GM23338 (cell line): ENCODE results near the gene L3MBTL4. TPM values are rescaled to one million over a fixed set of nuclear protein-coding genes. Genes with fewer than 3 reads are reported as not detected.

ENCODE experiments used
- ATAC-seq: fragments of 200-7000 bp; cut with Tn5 transposase; 3 replicates; pipeline ENCODE4 v1.9.1; 2020
- DNase-seq: peaks from one replicate; pipeline ENCODE4 v3.0.0-alpha.2; 2015; ENCODE audit warnings: low spot score
- H2AFZ ChIP-seq: fragments of 200-600 bp; sonication (generic); 2 replicates; pipeline ENCODE4 v1.8.0; 2016; ENCODE audit warnings: antibody characterized with exemption, mild to moderate bottlenecking, moderate library complexity
- H3F3A ChIP-seq: fragments of 200-600 bp; sonication (generic); replicated peaks from 2 replicates; pipeline ENCODE4 v1.8.0; 2017; ENCODE audit warnings: antibody characterized with exemption, mixed run types, low read depth
- H3K27ac ChIP-seq: fragments of 200-600 bp; sonication (generic); 2 replicates; pipeline ENCODE4 v1.6.1; 2016; ENCODE audit warnings: low read depth
- H3K27me3 ChIP-seq: fragments of 200-600 bp; sonication (generic); 2 replicates; pipeline ENCODE4 v1.8.0; 2016; ENCODE audit warnings: mild to moderate bottlenecking, mixed run types, moderate library complexity; ENCODE audit not compliant: insufficient read depth
- H3K36me3 ChIP-seq: fragments of 200-600 bp; sonication (generic); 2 replicates; pipeline ENCODE4 v1.8.0; 2016; ENCODE audit warnings: mild to moderate bottlenecking; ENCODE audit not compliant: insufficient read depth
- H3K4me1 ChIP-seq: fragments of 200-600 bp; sonication (generic); 2 replicates; pipeline ENCODE4 v1.8.0; 2016; ENCODE audit warnings: mild to moderate bottlenecking, moderate library complexity; ENCODE audit not compliant: insufficient read depth
- H3K4me2 ChIP-seq: fragments of 200-600 bp; sonication (generic); 2 replicates; pipeline ENCODE4 v1.7.1; 2017; ENCODE audit warnings: mixed run types
- H3K4me3 ChIP-seq: fragments of 200-600 bp; sonication (generic); 2 replicates; pipeline ENCODE4 v1.6.1; 2016; ENCODE audit warnings: mixed run types
- H3K79me2 ChIP-seq: fragments of 200-600 bp; sonication (generic); replicated peaks from 2 replicates; pipeline ENCODE4 v1.8.0; 2017; ENCODE audit warnings: mild to moderate bottlenecking; ENCODE audit not compliant: insufficient read depth
- H3K9me2 ChIP-seq: fragments of 200-600 bp; sonication (generic); 2 replicates; pipeline ENCODE4 v1.8.0; 2017; ENCODE audit not compliant: insufficient read depth
- H4K20me1 ChIP-seq: fragments of 200-600 bp; sonication (generic); replicated peaks from 2 replicates; pipeline ENCODE4 v1.8.0; 2017; ENCODE audit warnings: mild to moderate bottlenecking; ENCODE audit not compliant: insufficient read depth
- H3K27ac Mint-ChIP-seq: 2 replicates; pipeline ENCODE4 v1.8.0; 2020; ENCODE audit warnings: inconsistent platforms, mild to moderate bottlenecking, moderate library complexity, mixed read lengths
- H3K27me3 Mint-ChIP-seq: 3 replicates; pipeline ENCODE4 v1.8.0; 2022; ENCODE audit warnings: low read depth, mild to moderate bottlenecking, moderate library complexity, mixed read lengths, inconsistent platforms; ENCODE audit not compliant: insufficient read depth, poor library complexity
- H3K36me3 Mint-ChIP-seq: 3 replicates; pipeline ENCODE4 v1.8.0; 2021; ENCODE audit warnings: low read depth, mild to moderate bottlenecking, inconsistent platforms, moderate library complexity, mixed read lengths
- H3K4me1 Mint-ChIP-seq: 3 replicates; pipeline ENCODE4 v1.8.0; 2020; ENCODE audit warnings: mild to moderate bottlenecking, inconsistent platforms, mixed read lengths
- H3K4me3 Mint-ChIP-seq: 3 replicates; pipeline ENCODE4 v1.8.0; 2021; ENCODE audit warnings: moderate library complexity, mild to moderate bottlenecking, inconsistent platforms, mixed read lengths
- H3K9me3 Mint-ChIP-seq: 3 replicates; pipeline ENCODE4 v1.8.0; 2020; ENCODE audit warnings: moderate library complexity, mild to moderate bottlenecking, inconsistent platforms, mixed read lengths
- CREB1 ChIP-seq: fragments of 250-450 bp; sonication (Bioruptor Pico); IDR thresholded peaks from 2 replicates; pipeline ENCODE4 v1.5.0; 2020; ENCODE audit warnings: low read depth, mild to moderate bottlenecking, moderate library complexity
- CTCF ChIP-seq, 2 experiments: fragments of 200-600 bp in 1 of 2; sonication (generic) in 1 of 2; conservative IDR thresholded peaks; 2 replicates each; pipeline versions ENCODE4 v1.5.1 to v1.6.1; 2016 to 2017; ENCODE audit warnings: antibody characterized with exemption in 2 of 2, low read depth in 2 of 2, mild to moderate bottlenecking in 2 of 2, moderate library complexity in 1 of 2
- ETS1 ChIP-seq: IDR thresholded peaks from 2 replicates; pipeline ENCODE4 v1.6.1; 2016; ENCODE audit warnings: antibody characterized with exemption
- EZH2 ChIP-seq: fragments of 200-600 bp; sonication (generic); IDR thresholded peaks from one replicate; pipeline ENCODE4 v1.8.0; 2017; ENCODE audit warnings: antibody characterized with exemption, mild to moderate bottlenecking, low read depth; ENCODE audit not compliant: unreplicated experiment
- EZH2phosphoT487 ChIP-seq: fragments of 200-600 bp; sonication (generic); IDR thresholded peaks from one replicate; pipeline ENCODE4 v1.8.1; 2018; ENCODE audit warnings: antibody characterized with exemption; ENCODE audit not compliant: unreplicated experiment
- JUNB ChIP-seq: IDR thresholded peaks from one replicate; pipeline ENCODE4 v1.6.1; 2016; ENCODE audit warnings: antibody characterized with exemption; ENCODE audit not compliant: unreplicated experiment
- NANOG ChIP-seq: IDR thresholded peaks from 2 replicates; pipeline ENCODE4 v1.6.1; 2016; ENCODE audit warnings: antibody characterized with exemption, borderline replicate concordance
- POLR2AphosphoS5 ChIP-seq: IDR thresholded peaks from 2 replicates; pipeline ENCODE4 v1.6.1; 2016; ENCODE audit warnings: antibody characterized with exemption, low read depth
- REST ChIP-seq: IDR thresholded peaks from one replicate; pipeline ENCODE4 v1.6.1; 2018; ENCODE audit warnings: antibody characterized with exemption; ENCODE audit not compliant: unreplicated experiment
- STAT1 ChIP-seq: IDR thresholded peaks from one replicate; pipeline ENCODE4 v1.6.1; 2016; ENCODE audit warnings: antibody characterized with exemption; ENCODE audit not compliant: unreplicated experiment
- ZNF114 ChIP-seq: fragments of 250-450 bp; sonication (Bioruptor Pico); IDR thresholded peaks from 2 replicates; pipeline ENCODE4 v1.5.0; 2020; ENCODE audit warnings: mild to moderate bottlenecking, moderate library complexity
- ZNF331 ChIP-seq: fragments of 250-450 bp; sonication (Bioruptor Pico); IDR thresholded peaks from 2 replicates; pipeline ENCODE4 v1.5.0; 2020; ENCODE audit warnings: low read depth, mild to moderate bottlenecking, moderate library complexity
- ZNF462 ChIP-seq: fragments of 250-450 bp; sonication (Bioruptor Pico); IDR thresholded peaks from 2 replicates; pipeline ENCODE4 v1.5.0; 2020; ENCODE audit warnings: mild to moderate bottlenecking, moderate library complexity
- polyA plus RNA-seq: library from polyadenylated mRNA; unstranded; fragments of >200 nt; fragmentation: Nextera tagmentation; extraction: Ambion mirVana; gene quantifications from 2 replicates; pipeline ENCODE4 v1.2.1, GENCODE V29; 2016
- total RNA-seq: library from RNA; depleted of rRNA; stranded (reverse); fragments of >200 nt; shearing (Covaris generic); gene quantifications from 2 replicates; pipeline ENCODE4 v1.2.3, GENCODE V29; 2014

The L3MBTL4 gene
- total and polyA plus RNA-seq, 2 experiments from 2014 or later = 0.48 to 2.8 TPM

- Mint-ChIP-seq H3K4me1 (peaks cover 5% of the 10 kb centered on the region; the same call in 2 of the 3 replicates), H3K9me3 (no peaks in the 10 kb centered on the region), H3K27ac (no peak overlapping the region), H3K27me3 (no peaks in the 10 kb centered on the region), H3K36me3 (no peaks in the 10 kb centered on the region), H3K4me3 (no peak overlapping the region)
- no peak overlapping the region for H3K27ac ChIP-seq
- no peak overlapping the region for H2AFZ ChIP-seq
- no peak overlapping the region for H3K4me3 ChIP-seq
- no peaks in the 10 kb centered on the region for H3K36me3 ChIP-seq
- DNase-seq (no peak), ATAC-seq (no peak)
- no peaks in the 10 kb centered on the region for H3K79me2 ChIP-seq
- H3K4me2 ChIP-seq = no peak overlapping the region
- H3K4me1 ChIP-seq = no peaks in the 10 kb centered on the region
- no peaks in the 10 kb centered on the region for H3F3A ChIP-seq
- H4K20me1 ChIP-seq = no peaks in the 10 kb centered on the region
- no peaks in the 10 kb centered on the region for H3K27me3 ChIP-seq
- no peak for TF ChIP-seq POLR2AphosphoS5
- TF ChIP-seq ZNF331 = no peak
- no peak for TF ChIP-seq NANOG
- TF ChIP-seq EZH2phosphoT487 = no peak
- no peak for TF ChIP-seq EZH2
- TF ChIP-seq ZNF462 (CRISPR knock-in tag) = no peak
- TF ChIP-seq ETS1 = no peak
- TF ChIP-seq JUNB = no peak
- TF ChIP-seq CREB1 (CRISPR knock-in tag) = no peak
- no peak for TF ChIP-seq ZNF114
- TF ChIP-seq STAT1 = no peak
- TF ChIP-seq CTCF (conservative IDR thresholded peaks at IDR 0.05; ENCODE audit: low read depth in 2 of 2) = no peak
- TF ChIP-seq REST = no peak
- H3K9me2 ChIP-seq = no peaks in the 10 kb centered on the region
These were observed 19.8 kb upstream of the L3MBTL4 start for GRCh38 chr18:6434481-6434880.
